ENCODE measurements around the gene ARHGAP8. TPM values are rescaled to one million over a fixed set of nuclear protein-coding genes. Genes with fewer than 3 reads are reported as not detected.

The ARHGAP8 gene
- polyA plus RNA-seq, 2 of the 4 experiments (the other 2 are of a cell fraction) = 1.2 to 3.8 TPM

DNA sequence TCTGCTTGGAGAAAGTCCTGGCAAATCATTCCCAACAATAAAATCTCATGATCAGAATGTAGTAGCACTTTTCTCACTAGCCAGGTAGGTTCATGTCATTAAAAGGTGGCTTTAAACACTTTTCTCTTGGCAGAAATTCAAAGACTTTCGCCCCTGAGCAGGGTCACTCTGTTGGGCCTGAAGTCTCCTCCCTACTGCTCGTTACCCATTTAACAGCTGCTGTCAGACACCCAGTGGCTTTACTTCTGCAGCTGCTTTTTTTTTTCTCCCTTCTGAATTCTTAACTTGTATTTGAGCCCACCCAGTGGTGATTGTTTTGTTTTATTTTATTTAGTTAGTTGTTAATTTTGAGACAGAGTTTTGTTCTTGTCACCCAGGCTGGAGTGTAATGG lies 25.0 kb downstream of the ARHGAP8 start:
- POLR2A ChIA-PET = no interaction called here
- Histone ChIP-seq H3K4me2 (no peak overlapping the region), H3K9me3 (no peaks in the 10 kb centered on the region), H3K4me1 (no peaks in the 10 kb centered on the region), H3K27ac (no peak overlapping the region), H3K4me3 (no peak overlapping the region)
- ATAC-seq = no peak
- no peak for DNase-seq (ENCODE audit: low read depth in 1 of 2, low spot score in 1 of 2)
- no peak for FAIRE-seq
- TF ChIP-seq RCOR1 (IDR thresholded peaks at IDR 0.05; ENCODE audit: low read depth, low read length) (no peak), NPAS2 (CRISPR knock-in tag; IDR thresholded peaks at IDR 0.05; ENCODE audit: borderline replicate concordance) (no peak), HDAC2 (IDR thresholded peaks at IDR 0.05) (no peak), RAD21 (conservative IDR thresholded peaks at IDR 0.05 in 1 of 2, IDR thresholded peaks at IDR 0.05 in 1 of 2) (no peak), SREBF2 (IDR thresholded peaks at IDR 0.05) (no peak), FOSL2 (IDR thresholded peaks at IDR 0.05) (no peak), FOSL2 (CRISPR knock-in tag; IDR thresholded peaks at IDR 0.05) (no peak), ZNF302 (CRISPR knock-in tag; IDR thresholded peaks at IDR 0.05) (no peak), BHLHE40 (IDR thresholded peaks at IDR 0.05; ENCODE audit: low read depth, low read length) (no peak)
- TF ChIP-seq, protein P1, sequence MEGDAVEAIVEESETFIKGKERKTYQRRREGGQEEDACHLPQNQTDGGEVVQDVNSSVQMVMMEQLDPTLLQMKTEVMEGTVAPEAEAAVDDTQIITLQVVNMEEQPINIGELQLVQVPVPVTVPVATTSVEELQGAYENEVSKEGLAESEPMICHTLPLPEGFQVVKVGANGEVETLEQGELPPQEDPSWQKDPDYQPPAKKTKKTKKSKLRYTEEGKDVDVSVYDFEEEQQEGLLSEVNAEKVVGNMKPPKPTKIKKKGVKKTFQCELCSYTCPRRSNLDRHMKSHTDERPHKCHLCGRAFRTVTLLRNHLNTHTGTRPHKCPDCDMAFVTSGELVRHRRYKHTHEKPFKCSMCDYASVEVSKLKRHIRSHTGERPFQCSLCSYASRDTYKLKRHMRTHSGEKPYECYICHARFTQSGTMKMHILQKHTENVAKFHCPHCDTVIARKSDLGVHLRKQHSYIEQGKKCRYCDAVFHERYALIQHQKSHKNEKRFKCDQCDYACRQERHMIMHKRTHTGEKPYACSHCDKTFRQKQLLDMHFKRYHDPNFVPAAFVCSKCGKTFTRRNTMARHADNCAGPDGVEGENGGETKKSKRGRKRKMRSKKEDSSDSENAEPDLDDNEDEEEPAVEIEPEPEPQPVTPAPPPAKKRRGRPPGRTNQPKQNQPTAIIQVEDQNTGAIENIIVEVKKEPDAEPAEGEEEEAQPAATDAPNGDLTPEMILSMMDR (IDR thresholded peaks at IDR 0.05) = no peak
- TF ChIP-seq, protein P2, sequence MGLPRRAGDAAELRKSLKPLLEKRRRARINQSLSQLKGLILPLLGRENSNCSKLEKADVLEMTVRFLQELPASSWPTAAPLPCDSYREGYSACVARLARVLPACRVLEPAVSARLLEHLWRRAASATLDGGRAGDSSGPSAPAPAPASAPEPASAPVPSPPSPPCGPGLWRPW (IDR thresholded peaks at IDR 0.05) = no peak
- TF ChIP-seq, protein P3, sequence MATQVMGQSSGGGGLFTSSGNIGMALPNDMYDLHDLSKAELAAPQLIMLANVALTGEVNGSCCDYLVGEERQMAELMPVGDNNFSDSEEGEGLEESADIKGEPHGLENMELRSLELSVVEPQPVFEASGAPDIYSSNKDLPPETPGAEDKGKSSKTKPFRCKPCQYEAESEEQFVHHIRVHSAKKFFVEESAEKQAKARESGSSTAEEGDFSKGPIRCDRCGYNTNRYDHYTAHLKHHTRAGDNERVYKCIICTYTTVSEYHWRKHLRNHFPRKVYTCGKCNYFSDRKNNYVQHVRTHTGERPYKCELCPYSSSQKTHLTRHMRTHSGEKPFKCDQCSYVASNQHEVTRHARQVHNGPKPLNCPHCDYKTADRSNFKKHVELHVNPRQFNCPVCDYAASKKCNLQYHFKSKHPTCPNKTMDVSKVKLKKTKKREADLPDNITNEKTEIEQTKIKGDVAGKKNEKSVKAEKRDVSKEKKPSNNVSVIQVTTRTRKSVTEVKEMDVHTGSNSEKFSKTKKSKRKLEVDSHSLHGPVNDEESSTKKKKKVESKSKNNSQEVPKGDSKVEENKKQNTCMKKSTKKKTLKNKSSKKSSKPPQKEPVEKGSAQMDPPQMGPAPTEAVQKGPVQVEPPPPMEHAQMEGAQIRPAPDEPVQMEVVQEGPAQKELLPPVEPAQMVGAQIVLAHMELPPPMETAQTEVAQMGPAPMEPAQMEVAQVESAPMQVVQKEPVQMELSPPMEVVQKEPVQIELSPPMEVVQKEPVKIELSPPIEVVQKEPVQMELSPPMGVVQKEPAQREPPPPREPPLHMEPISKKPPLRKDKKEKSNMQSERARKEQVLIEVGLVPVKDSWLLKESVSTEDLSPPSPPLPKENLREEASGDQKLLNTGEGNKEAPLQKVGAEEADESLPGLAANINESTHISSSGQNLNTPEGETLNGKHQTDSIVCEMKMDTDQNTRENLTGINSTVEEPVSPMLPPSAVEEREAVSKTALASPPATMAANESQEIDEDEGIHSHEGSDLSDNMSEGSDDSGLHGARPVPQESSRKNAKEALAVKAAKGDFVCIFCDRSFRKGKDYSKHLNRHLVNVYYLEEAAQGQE (IDR thresholded peaks at IDR 0.05) = no peak
- TF ChIP-seq, protein P4, sequence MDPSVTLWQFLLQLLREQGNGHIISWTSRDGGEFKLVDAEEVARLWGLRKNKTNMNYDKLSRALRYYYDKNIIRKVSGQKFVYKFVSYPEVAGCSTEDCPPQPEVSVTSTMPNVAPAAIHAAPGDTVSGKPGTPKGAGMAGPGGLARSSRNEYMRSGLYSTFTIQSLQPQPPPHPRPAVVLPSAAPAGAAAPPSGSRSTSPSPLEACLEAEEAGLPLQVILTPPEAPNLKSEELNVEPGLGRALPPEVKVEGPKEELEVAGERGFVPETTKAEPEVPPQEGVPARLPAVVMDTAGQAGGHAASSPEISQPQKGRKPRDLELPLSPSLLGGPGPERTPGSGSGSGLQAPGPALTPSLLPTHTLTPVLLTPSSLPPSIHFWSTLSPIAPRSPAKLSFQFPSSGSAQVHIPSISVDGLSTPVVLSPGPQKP (IDR thresholded peaks at IDR 0.05; ENCODE audit: low read depth, low read length) = no peak
- TF ChIP-seq, protein P5, sequence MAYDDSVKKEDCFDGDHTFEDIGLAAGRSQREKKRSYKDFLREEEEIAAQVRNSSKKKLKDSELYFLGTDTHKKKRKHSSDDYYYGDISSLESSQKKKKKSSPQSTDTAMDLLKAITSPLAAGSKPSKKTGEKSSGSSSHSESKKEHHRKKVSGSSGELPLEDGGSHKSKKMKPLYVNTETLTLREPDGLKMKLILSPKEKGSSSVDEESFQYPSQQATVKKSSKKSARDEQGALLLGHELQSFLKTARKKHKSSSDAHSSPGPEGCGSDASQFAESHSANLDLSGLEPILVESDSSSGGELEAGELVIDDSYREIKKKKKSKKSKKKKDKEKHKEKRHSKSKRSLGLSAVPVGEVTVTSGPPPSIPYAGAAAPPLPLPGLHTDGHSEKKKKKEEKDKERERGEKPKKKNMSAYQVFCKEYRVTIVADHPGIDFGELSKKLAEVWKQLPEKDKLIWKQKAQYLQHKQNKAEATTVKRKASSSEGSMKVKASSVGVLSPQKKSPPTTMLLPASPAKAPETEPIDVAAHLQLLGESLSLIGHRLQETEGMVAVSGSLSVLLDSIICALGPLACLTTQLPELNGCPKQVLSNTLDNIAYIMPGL (CRISPR knock-in tag; IDR thresholded peaks at IDR 0.05; ENCODE audit: borderline replicate concordance) = no peak
- TF ChIP-seq, protein P6, sequence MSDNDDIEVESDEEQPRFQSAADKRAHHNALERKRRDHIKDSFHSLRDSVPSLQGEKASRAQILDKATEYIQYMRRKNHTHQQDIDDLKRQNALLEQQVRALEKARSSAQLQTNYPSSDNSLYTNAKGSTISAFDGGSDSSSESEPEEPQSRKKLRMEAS (IDR thresholded peaks at IDR 0.05) = no peak
- WGBS (ENCODE audit: missing lambda C conversion rate) = 93% methylated on average over 2 of the region's 2 CpGs
- CTCF ChIA-PET = interaction anchor here (0.8 kb wide), 1 partner anchor 22 kb away, joined by 3 read pairs; no protein-coding TSS in a partner anchor

DNA sequence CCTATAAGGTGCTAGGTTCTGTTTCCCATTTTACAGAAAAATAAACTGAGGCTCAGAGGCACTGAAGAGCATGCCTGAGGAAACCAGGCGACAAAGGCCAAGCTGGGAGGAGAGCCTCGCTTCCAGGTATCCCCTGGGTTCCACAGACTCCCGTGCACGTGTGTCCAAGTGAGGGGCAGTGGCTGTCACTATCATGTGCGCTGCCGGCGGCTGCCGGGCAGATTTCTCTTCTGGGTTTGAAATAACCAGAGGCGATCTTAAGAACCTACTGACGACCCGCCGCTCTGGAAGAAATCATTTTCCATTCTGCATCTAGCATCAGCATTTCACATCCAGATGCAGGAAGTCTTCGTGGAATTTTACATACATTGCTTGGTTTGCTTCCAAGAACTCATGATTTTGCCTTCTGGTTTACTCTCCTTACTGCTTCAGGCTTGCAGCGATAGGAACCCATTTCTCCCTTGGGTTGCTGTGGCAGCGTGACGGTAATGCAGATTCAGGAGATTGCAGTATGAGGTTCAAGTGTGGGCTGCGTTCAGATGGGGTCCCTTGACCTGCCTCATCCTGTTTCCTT lies 28.6 kb downstream of the ARHGAP8 start:
- no peak for ATAC-seq
- FAIRE-seq = no peak
- WGBS (ENCODE audit: missing lambda C conversion rate) = 94% methylated on average over 15 of the region's 17 CpGs
- TF ChIP-seq, protein P6 (IDR thresholded peaks at IDR 0.05) = no peak
- TF ChIP-seq ZNF302 (CRISPR knock-in tag; IDR thresholded peaks at IDR 0.05) (no peak), FOXS1 (CRISPR knock-in tag; IDR thresholded peaks at IDR 0.05) (no peak), FOSB (CRISPR knock-in tag; IDR thresholded peaks at IDR 0.05) (no peak), POLR2A (IDR thresholded peaks at IDR 0.05; ENCODE audit: low read length) (no peak), NR3C1 (IDR thresholded peaks at IDR 0.05) (no peak), ZFP36 (IDR thresholded peaks at IDR 0.05; ENCODE audit: borderline replicate concordance, partially characterized antibody) (no peak)
- TF ChIP-seq, protein P2 (IDR thresholded peaks at IDR 0.05) = no peak
- TF ChIP-seq, protein P4 (IDR thresholded peaks at IDR 0.05; ENCODE audit: low read depth, low read length) = no peak
- TF ChIP-seq, protein P1 (IDR thresholded peaks at IDR 0.05) = no peak
- TF ChIP-seq, protein P7, sequence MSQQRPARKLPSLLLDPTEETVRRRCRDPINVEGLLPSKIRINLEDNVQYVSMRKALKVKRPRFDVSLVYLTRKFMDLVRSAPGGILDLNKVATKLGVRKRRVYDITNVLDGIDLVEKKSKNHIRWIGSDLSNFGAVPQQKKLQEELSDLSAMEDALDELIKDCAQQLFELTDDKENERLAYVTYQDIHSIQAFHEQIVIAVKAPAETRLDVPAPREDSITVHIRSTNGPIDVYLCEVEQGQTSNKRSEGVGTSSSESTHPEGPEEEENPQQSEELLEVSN (IDR thresholded peaks at IDR 0.05; ENCODE audit: borderline replicate concordance, low read depth) = no peak

More for the DNA sequence above, 28.6 kb downstream of the ARHGAP8 start:
- no peaks in the 10 kb centered on the region for H3K4me1 ChIP-seq
- no peak overlapping the region for H3K4me2 ChIP-seq
- H3K27ac ChIP-seq = no peak overlapping the region
- DNase-seq (ENCODE audit: low read depth in 1 of 2, low spot score in 1 of 2) = no peak
- CTCF ChIA-PET = no interaction called here
- H3K9me3 ChIP-seq = no peaks in the 10 kb centered on the region
- POLR2A ChIA-PET = no interaction called here
- H3K4me3 ChIP-seq = no peak overlapping the region

Measured in A549 (cell line).